GM12801 (cell line): Measurements from ENCODE around the gene HCFC2.

Experiments
- TF ChIP-seq, protein P1 (sequence below): IDR thresholded peaks from one replicate; pipeline ENCODE4 v1.5.1; 2011; ENCODE audit warnings: control low read depth; ENCODE audit not compliant: insufficient read length; ENCODE audit errors: extremely low read depth

HCFC2 gene

DNA sequence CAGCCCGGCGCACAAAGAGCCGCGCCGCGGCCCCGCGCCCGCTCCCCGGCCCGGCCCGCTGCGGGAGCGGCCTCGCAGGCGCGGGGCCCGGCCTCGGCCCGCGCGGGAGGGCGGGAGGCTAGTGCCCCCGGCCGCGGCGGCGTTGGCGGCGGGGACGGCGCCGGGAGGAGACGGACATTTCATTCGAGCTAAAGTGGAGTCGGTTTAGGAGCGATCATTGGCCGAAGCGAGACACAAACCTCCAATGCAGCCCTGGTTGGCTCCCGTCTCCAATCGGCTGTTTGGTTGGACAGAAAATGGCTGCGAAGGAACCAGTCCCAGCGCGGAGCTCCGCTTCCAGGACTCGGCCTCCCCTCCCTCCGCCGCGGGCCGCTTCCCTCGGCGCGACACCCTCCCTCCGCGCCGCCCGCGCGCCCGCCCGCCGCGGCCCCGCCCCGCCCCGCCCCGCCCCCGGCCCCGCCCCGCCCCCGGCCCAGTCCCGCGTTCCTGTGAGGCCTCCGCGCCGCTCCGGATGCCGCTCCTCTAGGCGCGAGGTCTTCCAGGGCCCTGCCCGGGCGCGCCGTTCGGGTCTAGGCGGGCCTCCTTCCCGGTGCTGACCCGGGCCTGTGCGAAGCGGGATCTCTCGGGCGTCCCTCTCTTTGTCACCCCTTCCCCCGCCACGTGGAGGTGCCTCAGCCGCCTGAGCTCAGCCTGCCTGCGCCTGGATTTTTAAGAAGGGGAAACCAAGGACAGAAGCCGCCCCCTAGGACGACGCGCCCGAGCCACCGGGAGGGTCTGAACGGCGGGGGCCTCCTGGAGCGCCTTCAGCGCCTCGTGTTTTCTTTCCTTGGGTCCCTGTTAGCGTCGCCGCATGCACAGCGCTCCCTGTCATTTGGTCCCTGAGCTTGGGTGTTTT is 73.8 kb downstream of the HCFC2 start, which contains the start of gene NFYB:
TSS of gene NFYB (minus strand) at position 309 of the 895 bp plus-strand sequence. CDS start 2,757 bp downstream, outside the sequence.
- TF ChIP-seq, protein P1, sequence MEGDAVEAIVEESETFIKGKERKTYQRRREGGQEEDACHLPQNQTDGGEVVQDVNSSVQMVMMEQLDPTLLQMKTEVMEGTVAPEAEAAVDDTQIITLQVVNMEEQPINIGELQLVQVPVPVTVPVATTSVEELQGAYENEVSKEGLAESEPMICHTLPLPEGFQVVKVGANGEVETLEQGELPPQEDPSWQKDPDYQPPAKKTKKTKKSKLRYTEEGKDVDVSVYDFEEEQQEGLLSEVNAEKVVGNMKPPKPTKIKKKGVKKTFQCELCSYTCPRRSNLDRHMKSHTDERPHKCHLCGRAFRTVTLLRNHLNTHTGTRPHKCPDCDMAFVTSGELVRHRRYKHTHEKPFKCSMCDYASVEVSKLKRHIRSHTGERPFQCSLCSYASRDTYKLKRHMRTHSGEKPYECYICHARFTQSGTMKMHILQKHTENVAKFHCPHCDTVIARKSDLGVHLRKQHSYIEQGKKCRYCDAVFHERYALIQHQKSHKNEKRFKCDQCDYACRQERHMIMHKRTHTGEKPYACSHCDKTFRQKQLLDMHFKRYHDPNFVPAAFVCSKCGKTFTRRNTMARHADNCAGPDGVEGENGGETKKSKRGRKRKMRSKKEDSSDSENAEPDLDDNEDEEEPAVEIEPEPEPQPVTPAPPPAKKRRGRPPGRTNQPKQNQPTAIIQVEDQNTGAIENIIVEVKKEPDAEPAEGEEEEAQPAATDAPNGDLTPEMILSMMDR, result no peak

DNA sequence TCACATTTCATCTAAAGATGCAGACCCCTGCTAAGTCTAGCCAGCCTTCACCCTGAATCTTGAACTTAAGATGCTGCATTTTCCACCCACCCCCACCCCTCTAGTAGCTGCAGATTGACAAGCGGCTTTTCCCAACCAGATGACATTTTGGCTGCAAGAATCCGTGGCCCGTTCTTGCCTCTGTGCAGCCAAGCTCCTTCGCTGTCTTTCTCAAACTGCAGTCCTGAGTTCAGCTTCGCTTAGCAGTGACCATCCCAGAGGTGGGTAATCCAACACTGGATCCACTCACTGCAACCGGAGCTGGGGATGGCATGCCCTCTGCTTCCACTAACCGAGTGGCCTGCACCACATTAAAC is 74.4 kb downstream of the HCFC2 start:
- TF ChIP-seq, protein P1, result no peak

DNA sequence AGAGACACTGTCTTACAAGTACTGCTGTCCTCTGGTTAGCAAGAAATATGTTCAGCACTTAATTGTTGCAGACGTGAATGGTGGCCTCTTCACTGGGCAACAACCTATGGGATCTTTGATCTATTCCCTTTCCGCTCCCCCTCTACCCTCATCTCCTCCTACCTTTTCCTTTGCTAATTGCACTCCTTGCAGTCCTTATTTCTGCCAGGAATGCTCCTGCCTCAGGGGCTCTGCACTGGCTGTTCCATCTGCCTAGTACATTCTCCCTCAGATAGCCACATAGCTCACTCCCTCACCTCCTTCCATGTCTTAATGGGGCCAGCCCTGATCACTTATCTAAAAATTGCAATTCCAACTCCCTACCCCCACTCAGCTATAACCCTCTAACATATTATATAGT is 78.2 kb downstream of the HCFC2 start:
- TF ChIP-seq, protein P1, result no peak

DNA sequence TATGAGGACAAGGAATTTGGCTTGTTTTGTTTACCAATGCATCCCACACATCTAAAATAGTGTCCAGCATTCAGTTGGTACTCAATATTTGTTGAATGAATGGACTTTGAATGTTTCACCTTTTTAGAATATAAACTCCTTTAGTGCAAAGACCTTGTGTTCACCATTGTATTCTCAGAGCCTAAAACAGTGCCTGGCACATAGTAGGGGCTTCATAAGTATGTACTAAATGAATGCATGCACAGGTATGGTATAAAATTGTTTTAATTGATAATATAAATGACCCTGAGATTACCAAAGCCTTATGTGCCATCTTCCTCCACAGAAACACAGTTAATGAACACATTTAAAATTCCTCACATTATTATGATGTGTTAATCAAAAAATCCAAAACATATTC is 78.7 kb downstream of the HCFC2 start:
- TF ChIP-seq, protein P1, result no peak

DNA sequence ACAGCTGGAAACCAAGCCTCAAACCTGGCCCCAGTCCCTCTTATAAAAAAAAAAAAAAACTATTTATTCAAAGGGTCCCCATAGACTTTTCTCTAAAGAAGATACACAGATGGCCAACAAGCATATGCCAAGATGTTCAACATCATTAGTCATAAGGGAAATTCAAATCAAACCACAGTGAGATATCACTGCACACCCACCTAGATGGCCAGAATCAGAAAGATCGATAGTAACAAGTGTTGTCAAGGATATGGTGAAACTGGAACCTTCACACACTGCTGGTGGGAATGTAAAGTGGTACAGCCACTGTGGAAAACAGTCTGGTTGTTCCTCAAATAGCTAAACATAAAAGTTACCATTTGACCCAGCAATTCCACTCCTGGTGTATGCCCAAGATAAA is 79.6 kb downstream of the HCFC2 start:
- TF ChIP-seq, protein P1, result no peak

DNA sequence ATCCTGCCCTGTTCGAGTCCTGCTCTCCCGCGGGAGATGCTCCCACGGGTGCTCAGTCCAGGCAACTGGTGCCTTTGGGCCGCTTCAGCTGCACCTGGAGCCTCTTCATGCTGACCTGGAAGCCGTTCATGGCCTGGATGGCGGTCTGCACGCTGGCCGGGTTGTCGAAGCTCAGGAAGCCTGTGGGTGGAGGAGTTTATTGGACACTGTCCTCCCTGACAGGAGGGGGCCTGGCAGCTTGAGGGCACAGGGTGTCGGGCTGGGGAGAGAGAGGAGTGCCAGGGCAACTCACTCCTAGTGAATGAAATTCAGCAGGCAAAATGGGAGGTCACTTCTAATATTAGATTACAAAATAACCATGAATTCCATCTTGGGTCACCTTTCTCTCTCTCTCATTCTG is 83.0 kb downstream of the HCFC2 start:
- TF ChIP-seq, protein P1, result no peak

DNA sequence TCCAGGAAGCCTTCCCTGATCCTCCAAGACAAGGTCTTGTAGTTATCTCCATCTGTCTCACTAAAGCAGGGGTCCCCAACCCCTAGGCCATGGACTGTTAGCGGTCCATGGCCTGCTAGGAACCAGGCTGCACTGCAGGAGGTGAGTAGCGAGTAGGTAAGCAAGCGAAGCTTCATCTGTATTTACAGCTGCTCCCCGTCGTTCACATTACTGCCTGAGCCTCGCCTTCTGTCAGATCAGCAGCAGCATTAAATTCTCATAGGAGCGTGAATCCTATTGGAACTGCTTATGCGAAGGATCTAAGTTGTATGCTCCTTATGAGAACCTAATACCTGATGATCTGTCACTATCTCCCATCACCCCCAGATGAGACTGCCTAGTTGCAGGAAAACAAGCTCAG is 86.1 kb downstream of the HCFC2 start:
- TF ChIP-seq, protein P1, result no peak
